Measurements from ENCODE around the gene NR4A2.
"Not testable (repeated sequence)": the region's sequence is repeated elsewhere in the genome, so short reads cannot be mapped to it uniquely, and the experiment has no call there.

NR4A2 gene

DNA sequence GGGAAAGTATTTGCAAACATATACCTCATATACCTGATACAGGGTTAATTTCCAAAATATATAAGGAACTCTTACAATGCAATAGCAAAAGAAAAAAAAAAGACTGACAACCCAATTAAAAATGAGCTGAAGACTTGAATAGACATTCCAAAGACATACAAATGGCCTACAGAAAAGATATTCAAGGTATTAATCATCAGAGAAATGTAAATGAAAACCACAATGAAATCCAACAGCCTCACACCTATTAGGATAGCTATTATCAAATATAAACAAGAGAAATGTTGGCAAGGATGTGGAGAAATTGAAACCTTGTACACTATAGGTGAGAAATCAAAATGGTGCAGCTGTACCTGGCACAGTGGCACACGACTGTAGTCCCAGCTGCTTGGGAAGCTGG, 25.7 kb downstream of the NR4A2 start:
- Histone ChIP-seq H3K9me3 (ENCODE audit: control insufficient read depth in 5 of 5, low read length in 5 of 5) (no peaks in the 10 kb centered on the region), H3K36me3 (ENCODE audit: control insufficient read depth in 5 of 5, insufficient read depth in 5 of 5, low read length in 5 of 5) (no peaks in the 10 kb centered on the region), H3K9ac (ENCODE audit: low read length in 5 of 5) (no peak overlapping the region), H3K4me1 (ENCODE audit: control insufficient read depth in 5 of 5, insufficient read depth in 5 of 5, low read length in 5 of 5) (no peaks in the 10 kb centered on the region), H3K27ac (ENCODE audit: low read depth, low read length) (no peak overlapping the region), H3K4me3 (ENCODE audit: low read depth in 1 of 5, low read length in 5 of 5) (no peak overlapping the region), H3K27me3 (ENCODE audit: control insufficient read depth in 5 of 5, insufficient read depth in 4 of 5, low read length in 5 of 5) (no peaks in the 10 kb centered on the region)

DNA sequence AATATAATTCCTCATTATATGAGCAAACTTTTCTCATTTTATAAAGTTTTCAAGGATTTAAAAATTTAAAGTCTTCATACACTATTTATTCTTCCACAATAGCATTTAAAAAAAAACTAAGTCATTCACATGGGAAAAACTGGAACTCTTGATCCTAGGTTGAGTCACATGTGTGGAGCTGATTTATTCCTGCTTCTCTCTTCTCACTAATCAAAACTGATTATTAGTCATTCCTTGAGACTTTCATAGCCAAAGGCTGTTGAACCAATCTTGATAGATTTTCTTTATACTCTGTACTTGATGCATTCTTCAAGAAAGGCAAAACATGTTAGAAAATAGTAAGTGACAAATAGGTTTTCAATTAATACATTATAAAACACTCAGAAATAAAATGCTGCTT, 27.4 kb downstream of the NR4A2 start:
- H3K9me3 ChIP-seq (ENCODE audit: control insufficient read depth in 5 of 5, low read length in 5 of 5) = peaks cover 0 to 3% (median 0%) of the 10 kb centered on the region in 5 donors
- no peaks in the 10 kb centered on the region for H3K27me3 ChIP-seq (ENCODE audit: control insufficient read depth in 5 of 5, insufficient read depth in 4 of 5, low read length in 5 of 5)
- H3K27ac ChIP-seq (ENCODE audit: low read depth, low read length) = no peak overlapping the region
- H3K36me3 ChIP-seq (ENCODE audit: control insufficient read depth in 5 of 5, insufficient read depth in 5 of 5, low read length in 5 of 5) = no peaks in the 10 kb centered on the region
- no peak overlapping the region for H3K4me3 ChIP-seq (ENCODE audit: low read depth in 1 of 5, low read length in 5 of 5)
- H3K4me1 ChIP-seq (ENCODE audit: control insufficient read depth in 5 of 5, insufficient read depth in 5 of 5, low read length in 5 of 5) = no peaks in the 10 kb centered on the region
- no peak overlapping the region for H3K9ac ChIP-seq (ENCODE audit: low read length in 5 of 5)

DNA sequence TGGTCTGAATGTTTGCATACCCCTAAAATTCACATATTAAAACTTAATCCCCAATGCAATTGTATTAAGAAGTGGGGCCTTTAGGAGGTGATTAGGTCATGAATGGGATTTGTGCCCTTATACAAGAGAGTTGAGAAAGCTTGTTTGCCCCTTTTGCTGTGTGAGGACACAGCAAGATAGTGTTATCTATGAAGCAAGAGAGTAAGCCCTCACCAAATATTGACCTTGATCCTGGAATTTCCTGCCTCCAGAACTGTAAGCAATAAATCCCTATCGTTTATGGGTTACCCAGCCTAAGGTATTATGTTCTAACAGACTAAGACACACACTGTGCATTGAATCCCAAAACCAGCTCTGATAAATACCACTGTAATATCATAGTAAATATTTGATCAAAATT, 32.2 kb downstream of the NR4A2 start:
- H3K36me3 ChIP-seq (ENCODE audit: control insufficient read depth in 5 of 5, insufficient read depth in 5 of 5, low read length in 5 of 5) = no peaks in the 10 kb centered on the region
- no peak overlapping the region for H3K27ac ChIP-seq (ENCODE audit: low read depth, low read length)
- H3K4me1 ChIP-seq (ENCODE audit: control insufficient read depth in 5 of 5, insufficient read depth in 5 of 5, low read length in 5 of 5) = no peaks in the 10 kb centered on the region

DNA sequence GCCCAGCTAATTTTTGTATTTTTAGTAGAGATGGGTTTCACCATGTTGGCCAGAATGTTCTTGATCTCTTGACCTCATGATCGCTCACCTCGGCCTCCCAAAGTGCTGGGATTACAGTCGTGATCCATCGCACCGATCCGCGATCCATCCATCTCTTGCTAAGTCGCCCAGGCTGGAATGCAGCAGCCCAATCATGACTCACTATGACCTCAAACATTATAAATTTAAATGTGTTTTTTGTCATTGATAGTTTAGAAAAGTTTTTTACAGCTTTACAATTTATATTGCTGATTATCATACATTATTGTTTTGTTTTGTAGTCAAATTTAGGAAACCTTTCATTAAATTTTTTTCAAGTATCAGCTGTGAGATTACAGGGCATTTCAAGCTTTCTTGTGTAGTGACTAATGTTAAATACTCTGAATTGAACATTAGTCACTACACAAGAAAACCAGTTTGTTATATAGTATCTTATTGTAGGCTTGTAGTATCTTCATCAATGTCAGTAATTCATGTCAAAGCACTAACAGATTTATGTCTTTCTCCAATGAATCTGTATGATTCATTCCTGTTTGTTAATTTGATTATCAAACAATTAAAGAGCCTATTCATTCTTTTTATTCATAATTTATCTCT, 37.5 kb downstream of the NR4A2 start:
- Histone ChIP-seq H3K9me3 (ENCODE audit: control insufficient read depth in 5 of 5, low read length in 5 of 5) (peaks cover 0 to 6% (median 3%) of the 10 kb centered on the region in 5 donors), H3K27me3 (ENCODE audit: control insufficient read depth in 5 of 5, insufficient read depth in 4 of 5, low read length in 5 of 5) (no peaks in the 10 kb centered on the region), H3K4me1 (ENCODE audit: control insufficient read depth in 5 of 5, insufficient read depth in 5 of 5, low read length in 5 of 5) (no peaks in the 10 kb centered on the region), H3K4me3 (ENCODE audit: low read depth in 1 of 5, low read length in 5 of 5) (no peak overlapping the region), H3K36me3 (ENCODE audit: control insufficient read depth in 5 of 5, insufficient read depth in 5 of 5, low read length in 5 of 5) (no peaks in the 10 kb centered on the region), H3K27ac (ENCODE audit: low read depth, low read length) (no peak overlapping the region), H3K9ac (ENCODE audit: low read length in 5 of 5) (no peak overlapping the region)

More for the DNA sequence above, 32.2 kb downstream of the NR4A2 start:
- Histone ChIP-seq H3K4me3 (ENCODE audit: low read depth in 1 of 5, low read length in 5 of 5) (no peak overlapping the region), H3K9ac (ENCODE audit: low read length in 5 of 5) (no peak overlapping the region), H3K9me3 (ENCODE audit: control insufficient read depth in 5 of 5, low read length in 5 of 5) (peaks cover 0 to 10% (median 4%) of the 10 kb centered on the region in 5 donors), H3K27me3 (ENCODE audit: control insufficient read depth in 5 of 5, insufficient read depth in 4 of 5, low read length in 5 of 5) (no peaks in the 10 kb centered on the region)

DNA sequence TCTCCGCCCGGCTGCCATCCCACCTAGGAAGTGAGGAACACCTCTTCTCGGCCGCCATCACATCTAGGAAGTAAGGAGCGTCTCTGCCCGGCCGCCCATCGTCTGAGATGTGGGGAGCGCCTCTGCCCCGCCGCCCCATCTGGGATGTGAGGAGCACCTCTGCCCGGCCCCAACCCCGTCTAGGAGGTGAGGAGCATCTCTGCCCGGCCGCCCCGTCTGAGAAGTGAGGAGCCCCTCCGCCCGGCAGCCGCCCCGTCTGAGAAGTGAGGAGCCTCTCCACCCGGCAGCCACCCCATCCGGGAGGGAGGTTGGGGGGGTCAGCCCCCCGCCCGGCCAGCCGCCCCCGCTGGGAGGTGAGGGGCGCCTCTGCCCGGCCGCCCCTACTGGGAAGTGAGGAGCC, 39.1 kb downstream of the NR4A2 start:
- not testable (repeated sequence) for H3K4me1 ChIP-seq (ENCODE audit: control insufficient read depth in 5 of 5, insufficient read depth in 5 of 5, low read length in 5 of 5); H3K27ac ChIP-seq (ENCODE audit: low read depth, low read length); H3K9me3 ChIP-seq (ENCODE audit: control insufficient read depth in 5 of 5, low read length in 5 of 5); H3K27me3 ChIP-seq (ENCODE audit: control insufficient read depth in 5 of 5, insufficient read depth in 4 of 5, low read length in 5 of 5); H3K36me3 ChIP-seq (ENCODE audit: control insufficient read depth in 5 of 5, insufficient read depth in 5 of 5, low read length in 5 of 5); H3K4me3 ChIP-seq (ENCODE audit: low read depth in 1 of 5, low read length in 5 of 5); H3K9ac ChIP-seq (ENCODE audit: low read length in 5 of 5)

DNA sequence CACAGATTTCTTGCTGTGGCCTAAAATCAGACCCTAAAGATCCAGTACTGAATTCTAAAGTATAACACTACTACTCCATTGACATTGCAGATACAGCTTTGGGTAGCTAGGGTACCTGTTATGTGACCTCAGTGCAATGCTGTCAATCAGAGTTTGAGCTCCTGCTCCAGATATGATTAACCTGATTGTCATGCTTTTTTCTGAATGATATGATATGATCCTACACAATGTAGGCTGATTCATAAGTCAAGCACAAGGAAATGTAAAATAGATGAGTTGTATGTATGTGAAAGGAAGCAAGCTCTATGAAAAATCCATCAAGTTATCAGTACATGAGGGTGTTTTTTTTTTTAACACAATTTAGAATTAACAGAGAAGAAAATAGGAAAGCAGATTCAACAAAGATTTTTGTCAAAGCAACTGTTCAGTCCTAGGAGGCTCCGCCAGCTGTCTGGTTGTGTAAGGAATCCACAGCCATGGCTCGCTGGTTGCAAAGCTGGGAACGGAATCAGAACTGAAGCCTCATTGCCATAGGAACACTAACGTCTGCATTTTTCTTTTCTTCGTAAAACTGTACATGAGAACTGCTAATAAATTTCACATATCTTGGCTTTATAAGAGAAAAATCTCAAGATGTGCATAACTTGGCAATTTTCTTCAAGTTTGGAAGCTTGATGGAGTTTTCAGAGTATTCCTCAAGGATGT, 52.9 kb downstream of the NR4A2 start:
- no peak overlapping the region for H3K4me3 ChIP-seq (ENCODE audit: low read depth in 1 of 5, low read length in 5 of 5)
- H3K9ac ChIP-seq (ENCODE audit: low read length in 5 of 5) = no peak overlapping the region
- no peaks in the 10 kb centered on the region for H3K27me3 ChIP-seq (ENCODE audit: control insufficient read depth in 5 of 5, insufficient read depth in 4 of 5, low read length in 5 of 5)
- H3K9me3 ChIP-seq (ENCODE audit: control insufficient read depth in 5 of 5, low read length in 5 of 5) = no peaks in the 10 kb centered on the region
- no peaks in the 10 kb centered on the region for H3K36me3 ChIP-seq (ENCODE audit: control insufficient read depth in 5 of 5, insufficient read depth in 5 of 5, low read length in 5 of 5)
- no peaks in the 10 kb centered on the region for H3K4me1 ChIP-seq (ENCODE audit: control insufficient read depth in 5 of 5, insufficient read depth in 5 of 5, low read length in 5 of 5)
- no peak overlapping the region for H3K27ac ChIP-seq (ENCODE audit: low read depth, low read length)
